Activated naive CD4-positive, alpha-beta T cell treated with anti-CD3 and anti-CD28 coated beads, Interleukin-2, amount 10 ng/mL, durations not matched to agents 7 days and 5 days (primary cell): ENCODE measurements around the gene TINAG.
"Not testable (repeated sequence)": the region's sequence is repeated elsewhere in the genome, so short reads cannot be mapped to it uniquely, and the experiment has no call there.

ENCODE experiments used
- CTCF ChIA-PET: fragments of 350-600 bp; sonication (Branson Sonifier 250); formaldehyde crosslinking; loops from one replicate; lab custom pipeline; 2021; ENCODE audit warnings: antibody characterized with exemption; lab: Charles Lee
- DNase-seq: peaks from one replicate; pipeline ENCODE4 v3.0.0-alpha.2; 2020
- H3K27ac Mint-ChIP-seq: one replicate; pipeline ENCODE4 v1.8.0; 2021; ENCODE audit warnings: mild to moderate bottlenecking, moderate library complexity, mixed read lengths
- H3K27me3 Mint-ChIP-seq: one replicate; pipeline ENCODE4 v1.8.0; 2021; ENCODE audit warnings: mild to moderate bottlenecking, mixed read lengths
- H3K36me3 Mint-ChIP-seq: one replicate; pipeline ENCODE4 v1.8.0; 2021; ENCODE audit warnings: mixed read lengths
- H3K4me1 Mint-ChIP-seq: one replicate; pipeline ENCODE4 v1.8.0; 2021; ENCODE audit warnings: mixed read lengths
- H3K4me3 Mint-ChIP-seq: one replicate; pipeline ENCODE4 v1.8.0; 2021; ENCODE audit warnings: mild to moderate bottlenecking, moderate library complexity, mixed read lengths
- H3K9me3 Mint-ChIP-seq: one replicate; pipeline ENCODE4 v1.8.0; 2021; ENCODE audit warnings: mixed read lengths

TINAG gene

DNA sequence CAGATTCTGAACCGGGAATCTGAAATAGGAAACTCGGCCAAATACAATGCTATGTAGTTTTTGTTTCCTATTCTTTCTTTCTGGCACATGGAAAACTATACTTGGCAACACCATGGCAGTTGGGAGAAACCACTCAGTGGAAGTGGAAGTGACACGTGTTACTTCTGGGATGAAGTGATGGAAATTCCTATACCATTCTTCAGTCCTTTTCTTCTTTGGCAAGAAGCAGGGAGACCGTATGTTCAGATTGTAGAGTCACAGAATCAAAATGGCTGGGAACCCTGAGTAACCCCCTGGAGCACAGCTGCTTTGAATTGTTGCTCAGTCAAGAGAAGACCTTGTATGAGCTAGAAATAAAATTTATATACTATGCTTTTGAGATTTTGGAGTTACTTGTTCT lies 18.8 kb upstream of the TINAG start:
- H3K36me3 Mint-ChIP-seq: no peaks in the 10 kb centered on the region
- no peak overlapping the region for H3K4me3 Mint-ChIP-seq
- peaks cover 3% of the 10 kb centered on the region for H3K9me3 Mint-ChIP-seq
- CTCF ChIA-PET: no interaction called here
- H3K27ac Mint-ChIP-seq: no peak overlapping the region
- H3K4me1 Mint-ChIP-seq: no peaks in the 10 kb centered on the region
- DNase-seq: no peak
- H3K27me3 Mint-ChIP-seq: no peaks in the 10 kb centered on the region

DNA sequence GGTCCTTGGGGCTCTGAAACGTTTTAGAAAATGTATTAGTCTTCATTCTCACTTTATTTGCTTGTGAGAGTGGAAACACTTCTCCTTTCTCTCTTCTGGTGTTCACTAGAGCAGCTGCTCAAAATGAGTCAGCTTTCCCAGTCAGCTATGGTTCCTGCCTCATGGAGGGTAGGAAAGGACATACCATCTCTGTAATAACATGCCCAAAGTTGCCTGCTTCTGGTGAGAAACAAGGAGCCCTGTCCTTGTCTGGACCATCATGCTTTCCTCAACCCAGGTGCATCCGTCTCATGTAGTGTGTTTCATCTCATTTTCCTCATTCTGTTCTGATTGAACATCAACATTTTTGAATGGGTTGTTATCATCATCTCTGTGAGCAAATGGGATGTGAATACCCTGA lies 17.1 kb upstream of the TINAG start:
- no peak overlapping the region for H3K27ac Mint-ChIP-seq
- no peaks in the 10 kb centered on the region for H3K4me1 Mint-ChIP-seq
- peaks cover 9% of the 10 kb centered on the region for H3K9me3 Mint-ChIP-seq
- CTCF ChIA-PET: no interaction called here
- no peaks in the 10 kb centered on the region for H3K27me3 Mint-ChIP-seq
- H3K36me3 Mint-ChIP-seq: no peaks in the 10 kb centered on the region
- no peak overlapping the region for H3K4me3 Mint-ChIP-seq
- DNase-seq: no peak

DNA sequence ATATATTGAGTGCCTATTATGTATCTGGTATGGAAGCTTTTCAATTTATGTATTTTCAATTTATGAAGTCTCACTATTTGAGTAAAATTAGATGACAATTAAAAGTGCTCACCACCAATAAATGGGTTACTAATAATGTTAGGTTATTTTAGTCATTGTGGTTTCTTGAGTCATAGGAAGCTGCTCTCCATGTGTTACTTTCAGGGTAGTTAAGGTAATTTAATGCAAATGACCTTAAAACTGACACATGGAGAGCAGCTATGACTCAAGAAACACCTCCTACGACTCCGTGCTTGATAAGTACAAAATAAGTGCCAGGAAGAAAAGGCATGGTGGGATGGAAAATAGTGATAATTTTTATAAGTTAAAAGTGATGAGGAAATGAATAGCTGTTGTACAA lies 16.5 kb upstream of the TINAG start:
- Mint-ChIP-seq H3K27ac (no peak overlapping the region), H3K4me3 (no peak overlapping the region), H3K4me1 (no peaks in the 10 kb centered on the region), H3K36me3 (no peaks in the 10 kb centered on the region), H3K9me3 (peaks cover 10% of the 10 kb centered on the region), H3K27me3 (no peaks in the 10 kb centered on the region)
- CTCF ChIA-PET: no interaction called here
- no peak for DNase-seq

DNA sequence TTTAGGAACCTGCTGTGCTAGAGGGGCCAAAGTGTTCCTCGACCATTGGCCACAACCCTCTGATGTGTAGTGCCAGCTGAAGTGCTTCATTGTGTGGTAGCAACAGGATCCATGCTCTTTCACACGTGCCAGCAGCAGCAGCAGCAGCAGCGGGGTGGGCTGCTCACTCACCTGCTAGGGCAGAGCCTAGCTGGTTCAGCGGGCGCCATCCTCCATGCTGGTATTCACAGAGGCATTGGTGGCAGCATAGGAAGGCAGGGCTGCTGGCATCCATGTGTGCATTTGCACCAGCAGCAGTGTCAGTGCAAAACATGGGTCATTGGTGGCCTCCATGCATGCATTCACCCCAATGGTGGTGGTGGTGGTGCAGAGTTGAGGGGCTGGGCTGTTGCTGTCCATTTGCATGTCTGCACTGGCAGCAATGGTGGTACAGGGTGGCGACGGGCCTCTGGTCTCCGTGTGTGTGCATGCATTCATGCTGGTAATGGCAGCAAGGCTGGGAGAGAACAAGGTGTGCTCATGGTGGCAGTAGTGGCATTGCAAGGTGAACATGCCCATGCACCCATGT lies 13.2 kb upstream of the TINAG start:
- Mint-ChIP-seq H3K4me1 (no peaks in the 10 kb centered on the region), H3K36me3 (no peaks in the 10 kb centered on the region), H3K4me3 (no peak overlapping the region), H3K27me3 (no peaks in the 10 kb centered on the region), H3K27ac (no peak overlapping the region), H3K9me3 (peaks cover 9% of the 10 kb centered on the region)
- no peak for DNase-seq
- CTCF ChIA-PET: no interaction called here

DNA sequence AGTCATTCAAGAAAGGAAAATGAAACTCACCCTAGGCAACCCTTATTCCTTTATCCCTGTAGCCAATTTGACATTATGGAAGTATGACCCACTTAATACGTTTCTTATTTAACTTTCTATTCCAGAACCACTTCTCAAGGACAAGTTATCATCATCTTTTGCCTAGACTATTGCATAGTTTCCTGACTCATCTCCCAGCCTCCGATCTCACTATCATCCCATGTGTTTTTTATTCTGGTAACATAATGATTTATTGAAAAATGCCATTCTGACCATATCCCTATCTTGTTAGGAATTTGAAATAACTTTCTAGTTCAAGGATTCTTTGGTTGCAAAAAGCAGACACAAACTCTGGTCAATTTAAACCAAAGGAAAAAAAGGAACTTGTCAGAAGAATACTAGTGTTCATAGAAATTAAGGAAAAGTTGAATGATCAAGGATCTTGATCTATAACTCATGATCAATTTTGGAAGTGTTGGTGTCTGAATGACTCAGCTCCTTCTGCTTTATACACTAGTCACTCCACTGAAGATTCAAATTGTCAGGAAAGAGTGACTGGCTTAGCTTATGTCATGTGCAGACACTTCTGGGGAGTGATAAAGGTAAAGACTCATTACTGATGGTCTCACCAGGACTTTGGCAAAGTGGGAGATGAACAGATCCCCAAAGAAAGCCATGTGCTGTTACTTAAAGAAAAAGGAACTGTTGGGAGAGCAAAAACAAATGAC lies 8.5 kb upstream of the TINAG start:
- no peak overlapping the region for H3K4me3 Mint-ChIP-seq
- H3K36me3 Mint-ChIP-seq: no peaks in the 10 kb centered on the region
- H3K27ac Mint-ChIP-seq: no peak overlapping the region
- CTCF ChIA-PET: no interaction called here
- H3K9me3 Mint-ChIP-seq: peaks cover 8% of the 10 kb centered on the region
- DNase-seq: no peak
- H3K27me3 Mint-ChIP-seq: no peaks in the 10 kb centered on the region
- H3K4me1 Mint-ChIP-seq: no peaks in the 10 kb centered on the region

DNA sequence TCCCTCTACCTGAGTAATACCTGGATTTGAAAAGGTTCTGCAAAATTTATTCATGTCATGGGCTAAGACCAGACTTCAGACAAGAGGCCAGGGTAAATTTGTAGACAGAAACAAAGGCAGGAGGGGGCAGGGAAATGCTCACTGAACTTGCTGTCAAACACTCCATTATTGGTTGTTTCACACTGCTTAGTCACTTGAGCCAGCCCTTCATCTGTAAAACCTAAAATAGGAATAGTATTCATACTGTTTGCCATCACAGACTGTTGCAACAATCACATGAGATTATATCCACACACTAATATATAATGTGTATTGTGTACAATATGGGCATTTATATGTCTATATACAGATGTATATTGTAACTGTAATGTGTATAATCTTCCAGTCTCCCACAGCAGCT lies 6.5 kb upstream of the TINAG start:
- Mint-ChIP-seq H3K27ac (no peak overlapping the region), H3K9me3 (peaks cover 2% of the 10 kb centered on the region), H3K4me1 (no peaks in the 10 kb centered on the region), H3K36me3 (no peaks in the 10 kb centered on the region), H3K4me3 (no peak overlapping the region), H3K27me3 (no peaks in the 10 kb centered on the region)
- DNase-seq: no peak
- CTCF ChIA-PET: no interaction called here

DNA sequence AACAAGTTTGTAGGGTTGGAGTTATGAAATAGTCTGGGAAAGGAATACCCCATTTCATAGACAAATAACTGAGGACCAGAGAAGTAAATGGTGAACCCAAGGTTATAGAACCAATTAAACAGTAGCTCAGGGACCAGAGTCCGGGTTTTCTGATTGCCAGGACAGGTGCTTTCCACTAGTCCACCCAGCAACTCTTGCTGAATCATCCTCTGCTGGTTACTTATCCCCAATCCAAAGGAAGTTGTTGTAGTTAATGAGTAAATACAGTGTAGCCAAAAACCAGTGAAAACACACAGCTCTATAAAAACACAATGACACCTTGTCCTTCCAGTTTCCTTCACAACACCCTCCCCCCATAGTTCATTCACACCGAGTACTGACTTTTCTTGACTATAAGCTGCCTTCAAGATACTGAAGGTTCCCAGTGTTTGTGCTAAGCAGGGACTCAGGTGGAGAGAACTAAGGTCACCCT lies 766 bp upstream of the TINAG start:
- Mint-ChIP-seq H3K27me3 (no peaks in the 10 kb centered on the region), H3K27ac (no peak overlapping the region), H3K4me1 (no peaks in the 10 kb centered on the region), H3K9me3 (peaks cover 2% of the 10 kb centered on the region), H3K36me3 (no peaks in the 10 kb centered on the region), H3K4me3 (no peak overlapping the region)
- no peak for DNase-seq
- CTCF ChIA-PET: no interaction called here

DNA sequence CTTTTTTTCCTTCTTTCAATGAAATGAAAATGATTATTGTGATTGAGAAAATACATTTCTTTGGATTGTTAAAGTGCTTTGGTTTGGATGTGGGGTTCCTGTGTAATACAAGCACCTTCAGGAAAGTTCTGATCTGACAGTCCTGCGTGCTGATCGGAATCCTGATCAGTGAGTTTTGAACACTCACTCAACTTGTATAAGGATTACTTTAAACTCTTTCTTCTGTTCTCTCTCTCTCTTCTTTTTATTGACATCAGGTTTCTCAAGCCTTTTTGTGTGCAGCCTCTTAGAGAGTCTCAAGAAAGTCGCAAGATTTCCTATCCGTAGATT lies 710 bp downstream of the TINAG start:
- Mint-ChIP-seq H3K9me3 (peaks cover 2% of the 10 kb centered on the region), H3K27me3 (no peaks in the 10 kb centered on the region), H3K36me3 (no peaks in the 10 kb centered on the region), H3K4me1 (no peaks in the 10 kb centered on the region), H3K4me3 (no peak overlapping the region), H3K27ac (no peak overlapping the region)
- DNase-seq: no peak
- CTCF ChIA-PET: no interaction called here

DNA sequence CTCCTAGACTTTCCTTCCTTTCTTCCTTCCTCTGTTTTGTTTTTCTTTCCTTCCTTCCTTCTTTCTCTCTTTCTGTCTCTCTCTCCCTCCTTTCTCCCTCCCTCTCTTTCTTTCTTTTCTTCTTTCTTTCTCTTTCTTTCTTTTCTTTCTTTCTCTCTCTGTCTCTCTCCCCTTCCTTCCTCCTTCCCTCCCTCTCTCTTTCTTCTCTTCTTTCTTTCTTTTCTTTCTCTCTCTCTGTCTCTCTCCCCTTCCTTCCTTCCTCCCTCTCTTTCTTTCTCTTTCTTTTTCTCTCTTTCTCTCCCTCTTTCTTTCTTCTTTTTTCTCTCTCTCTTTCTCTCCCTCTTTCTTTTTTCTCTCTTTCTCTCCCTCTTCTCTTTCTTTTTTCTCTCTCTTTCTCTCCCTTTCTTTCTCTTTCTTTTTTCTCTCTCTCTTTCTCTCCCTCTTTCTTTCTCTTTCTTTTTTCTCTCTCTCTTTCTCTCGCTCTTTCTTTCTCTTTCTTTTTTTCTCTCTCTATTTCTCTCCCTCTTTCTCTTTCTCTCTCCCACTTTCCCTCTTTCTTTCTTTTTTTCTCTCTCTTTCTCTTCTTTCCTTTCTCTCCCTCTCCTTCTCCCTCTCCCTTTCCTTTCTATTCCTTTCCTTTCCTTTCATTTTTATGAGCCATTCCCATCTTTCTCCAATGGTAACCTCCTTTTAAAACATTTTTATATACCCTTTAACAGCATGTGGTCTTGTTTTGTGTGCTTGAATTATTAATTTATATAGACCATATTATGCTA lies 2.3 kb downstream of the TINAG start:
- DNase-seq: no peak
- Mint-ChIP-seq H3K4me1 (no peaks in the 10 kb centered on the region), H3K9me3 (peaks cover 2% of the 10 kb centered on the region), H3K27ac (no peak overlapping the region), H3K4me3 (no peak overlapping the region), H3K36me3 (no peaks in the 10 kb centered on the region), H3K27me3 (no peaks in the 10 kb centered on the region)
- CTCF ChIA-PET: no interaction called here

DNA sequence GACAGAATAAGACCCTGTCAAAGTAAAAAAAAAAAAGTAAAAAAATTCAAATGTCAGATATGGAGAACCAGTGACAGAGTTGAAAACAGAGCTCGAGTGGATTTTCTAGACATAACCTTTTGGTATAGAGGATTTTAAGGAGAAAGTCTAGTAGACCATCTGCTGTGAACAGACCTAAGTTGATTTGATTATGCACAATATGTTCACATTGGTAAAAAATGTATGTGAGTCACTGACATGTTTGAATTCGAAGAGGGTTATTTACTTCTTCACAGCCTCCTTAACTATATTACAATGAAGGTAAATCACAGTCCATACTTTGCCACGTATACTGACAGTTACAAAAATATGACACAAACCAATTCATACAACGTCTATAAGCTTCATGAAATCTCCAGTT lies 7.4 kb downstream of the TINAG start:
- Mint-ChIP-seq H3K27me3 (no peaks in the 10 kb centered on the region), H3K9me3 (peaks cover 2% of the 10 kb centered on the region), H3K4me1 (no peaks in the 10 kb centered on the region), H3K27ac (no peak overlapping the region), H3K4me3 (no peak overlapping the region), H3K36me3 (no peaks in the 10 kb centered on the region)
- CTCF ChIA-PET: no interaction called here
- no peak for DNase-seq

DNA sequence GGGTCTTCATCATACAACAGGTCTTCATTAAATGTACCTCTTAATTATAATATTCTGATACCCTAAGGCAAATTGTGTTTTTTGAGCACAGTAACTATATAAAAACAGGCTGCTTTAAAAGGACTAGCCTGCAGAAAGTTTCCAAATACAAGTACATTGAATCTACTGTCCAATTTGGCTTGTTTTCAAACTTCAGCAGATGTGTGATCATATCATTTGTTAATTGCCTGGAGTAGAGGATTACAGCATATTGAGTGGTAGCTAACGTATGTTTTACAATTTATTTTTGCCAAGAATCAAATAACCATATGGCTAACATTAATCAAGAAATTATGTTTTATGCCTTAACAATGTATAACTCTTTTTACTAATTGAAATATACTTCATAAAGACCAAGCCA lies 12.6 kb downstream of the TINAG start:
- H3K9me3 Mint-ChIP-seq: no peaks in the 10 kb centered on the region
- no peak for DNase-seq
- H3K4me3 Mint-ChIP-seq: no peak overlapping the region
- CTCF ChIA-PET: no interaction called here
- H3K27me3 Mint-ChIP-seq: no peaks in the 10 kb centered on the region
- no peaks in the 10 kb centered on the region for H3K4me1 Mint-ChIP-seq
- H3K27ac Mint-ChIP-seq: no peak overlapping the region
- no peaks in the 10 kb centered on the region for H3K36me3 Mint-ChIP-seq

DNA sequence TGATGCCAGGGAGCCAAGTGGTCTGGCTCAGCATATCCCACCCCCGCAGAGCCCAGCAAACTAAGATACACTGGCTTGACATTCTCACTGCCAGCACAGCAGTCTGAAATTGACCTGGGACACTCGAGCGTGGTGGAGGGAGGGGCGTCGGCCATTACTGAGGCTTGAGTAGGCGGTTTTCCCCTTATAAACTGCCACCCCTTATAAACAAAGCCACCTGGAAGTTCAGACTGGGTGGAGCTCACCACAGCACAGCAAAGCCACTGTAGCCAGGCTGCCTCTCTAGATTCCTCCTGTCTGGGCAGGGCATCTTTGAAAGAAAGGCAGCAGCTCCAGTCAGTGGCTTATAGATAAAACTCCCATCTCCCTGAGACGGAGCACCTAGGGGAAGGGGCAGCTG lies 19.4 kb downstream of the TINAG start:
- CTCF ChIA-PET: no interaction called here
- no peaks in the 10 kb centered on the region for H3K36me3 Mint-ChIP-seq
- peaks cover 16% of the 10 kb centered on the region for H3K9me3 Mint-ChIP-seq
- no peak overlapping the region for H3K27ac Mint-ChIP-seq
- H3K4me1 Mint-ChIP-seq: no peaks in the 10 kb centered on the region
- no peak overlapping the region for H3K4me3 Mint-ChIP-seq
- no peaks in the 10 kb centered on the region for H3K27me3 Mint-ChIP-seq
- DNase-seq: no peak

DNA sequence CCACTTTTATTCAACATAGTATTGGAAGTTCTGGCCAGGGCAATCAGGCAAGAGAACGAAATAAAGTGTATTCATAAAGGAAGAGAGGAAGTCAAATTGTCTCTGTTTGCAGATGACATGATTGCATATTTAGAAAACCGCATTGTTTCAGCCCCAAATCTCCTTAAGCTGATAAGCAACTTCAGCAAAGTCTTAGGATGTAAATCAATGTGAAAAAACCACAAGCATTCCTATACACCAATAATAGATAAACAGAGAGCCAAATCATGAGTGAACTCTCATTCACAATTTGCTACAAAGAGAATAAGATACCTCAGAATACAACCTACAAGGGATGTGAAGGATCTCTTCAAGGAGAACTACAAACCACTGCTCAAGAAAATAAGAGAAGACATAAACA lies 23.3 kb downstream of the TINAG start:
- CTCF ChIA-PET, H3K27me3 Mint-ChIP-seq, H3K27ac Mint-ChIP-seq, H3K4me1 Mint-ChIP-seq, H3K4me3 Mint-ChIP-seq, DNase-seq, H3K36me3 Mint-ChIP-seq: not testable (repeated sequence)
- peaks cover 18% of the 10 kb centered on the region for H3K9me3 Mint-ChIP-seq

DNA sequence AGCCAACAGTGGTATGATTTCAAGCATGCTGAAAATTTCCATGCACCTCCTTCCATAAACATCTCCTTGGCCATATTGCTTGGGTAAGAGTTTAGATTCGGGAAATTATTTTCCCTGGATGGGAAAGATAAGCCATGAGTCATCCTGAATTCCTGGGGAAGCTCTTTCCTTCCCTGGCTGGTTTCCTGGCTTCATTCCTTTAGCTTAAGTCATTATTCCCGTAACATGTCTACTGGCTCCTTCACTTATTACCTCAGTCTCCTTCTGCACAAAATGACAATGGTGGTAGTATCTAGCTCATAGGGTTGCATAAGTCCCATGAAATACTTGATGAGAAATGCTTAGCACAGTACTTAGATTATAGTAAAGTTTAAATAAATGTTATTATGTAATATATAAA lies 27.6 kb downstream of the TINAG start:
- H3K4me1 Mint-ChIP-seq: no peaks in the 10 kb centered on the region
- CTCF ChIA-PET: no interaction called here
- H3K36me3 Mint-ChIP-seq: no peaks in the 10 kb centered on the region
- no peaks in the 10 kb centered on the region for H3K27me3 Mint-ChIP-seq
- no peak for DNase-seq
- peaks cover 5% of the 10 kb centered on the region for H3K9me3 Mint-ChIP-seq
- H3K27ac Mint-ChIP-seq: no peak overlapping the region
- H3K4me3 Mint-ChIP-seq: no peak overlapping the region

DNA sequence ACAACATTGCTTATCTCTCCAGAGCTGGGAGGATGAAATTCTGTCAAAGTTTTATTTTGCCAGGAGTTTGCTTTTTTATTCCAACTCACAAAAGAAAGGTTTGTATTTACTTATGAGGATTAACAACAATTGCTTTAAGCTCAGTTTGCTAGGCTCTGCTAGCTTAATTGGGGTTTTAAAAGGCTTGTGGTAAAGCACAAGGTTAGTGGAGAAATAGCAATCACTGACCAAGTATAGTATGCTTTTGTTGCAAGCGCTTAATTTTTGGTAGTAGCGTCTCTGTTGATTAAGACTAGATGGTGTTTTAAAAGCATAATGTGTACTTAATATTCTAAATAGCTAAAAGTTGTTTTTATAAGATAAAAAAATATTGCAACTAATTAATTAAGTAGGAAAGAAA lies 45.7 kb downstream of the TINAG start:
- Mint-ChIP-seq H3K27me3 (no peaks in the 10 kb centered on the region), H3K36me3 (no peaks in the 10 kb centered on the region), H3K9me3 (no peaks in the 10 kb centered on the region), H3K27ac (no peak overlapping the region), H3K4me1 (no peaks in the 10 kb centered on the region), H3K4me3 (no peak overlapping the region)
- CTCF ChIA-PET: no interaction called here
- DNase-seq: no peak
